ENCODE data around the gene DSCAM.

- TF ChIP-seq CTCF (IDR thresholded peaks at IDR 0.05): peak; percentile 67
- TF ChIP-seq EZH2 (IDR thresholded peaks at IDR 0.05; ENCODE audit: borderline replicate concordance, insufficient read depth, low read depth, low read length, poor library complexity, severe bottlenecking): no peak
Measured at GRCh38 chr21:40143822-40144525, 703.0 kb downstream of the DSCAM start.
